NCI-H524 treated with DMSO at 0.1 percent for 48 hours (cell line): ENCODE data around the gene ZNF526.
"Not testable (repeated sequence)": the region's sequence is repeated elsewhere in the genome, so short reads cannot be mapped to it uniquely, and the experiment has no call there.

Source experiments
- DNase-seq: peaks from one replicate; lab custom pipeline; 2025; lab: John Stamatoyannopoulos, UW

Gene ZNF526

GRCh38 chr19:42266105-42266504 is 46.0 kb downstream of the ZNF526 start:
- not testable (repeated sequence) for DNase-seq

GRCh38 chr19:42266928-42267603 is 47.0 kb downstream of the ZNF526 start:
- DNase-seq, result not testable (repeated sequence)

GRCh38 chr19:42267644-42268141 is 47.6 kb downstream of the ZNF526 start:
- no peak for DNase-seq

- peak; percentile 94 for DNase-seq
Observed at GRCh38 chr19:42268142-42268703, 48.1 kb downstream of the ZNF526 start.

GRCh38 chr19:42268704-42269477 is 48.8 kb downstream of the ZNF526 start, which contains the start of gene CIC:
Gene CIC (plus strand): TSS chr19:42269252. CDS start chr19:42271784, 2,532 bp downstream.
- DNase-seq, result peak; percentile 99

GRCh38 chr19:42269478-42270345 is 49.6 kb downstream of the ZNF526 start:
- DNase-seq, result no peak

- no peak for DNase-seq
Observed at GRCh38 chr19:42270346-42271044, 50.4 kb downstream of the ZNF526 start.

GRCh38 chr19:42271045-42271419 is 50.9 kb downstream of the ZNF526 start:
- DNase-seq, result no peak

GRCh38 chr19:42271861-42272534 is 51.9 kb downstream of the ZNF526 start:
- DNase-seq, result no peak

GRCh38 chr19:42272535-42272897 is 52.4 kb downstream of the ZNF526 start:
- no peak for DNase-seq

GRCh38 chr19:42272989-42273406 is 52.9 kb downstream of the ZNF526 start:
- DNase-seq, result no peak

GRCh38 chr19:42273407-42274064 is 53.4 kb downstream of the ZNF526 start:
- DNase-seq, result no peak

- no peak for DNase-seq
Observed at GRCh38 chr19:42274065-42274682, 54.1 kb downstream of the ZNF526 start.

GRCh38 chr19:42275103-42275502 is 55.0 kb downstream of the ZNF526 start:
- no peak for DNase-seq

- DNase-seq, result no peak
Observed at GRCh38 chr19:42275517-42275916, 55.4 kb downstream of the ZNF526 start.

- no peak for DNase-seq
Observed at GRCh38 chr19:42276284-42276683, 56.2 kb downstream of the ZNF526 start.

- DNase-seq, result no peak
Observed at GRCh38 chr19:42276821-42277220, 56.7 kb downstream of the ZNF526 start.
